Stomach (tissue), 4 donors: Measurements from ENCODE around the gene GPR183.

Experiments
- CTCF ChIP-seq, 7 experiments: fragments of 450-650 bp in 4 of 7; fragments of 200-600 bp in 3 of 7; sonication (generic) in 3 of 7; IDR thresholded peaks; one replicate each; pipeline ENCODE4 v1.5.1; 2016 to 2019; ENCODE audit warnings: antibody characterized with exemption in 7 of 7, control low read depth in 2 of 7, mild to moderate bottlenecking in 1 of 7
- EP300 ChIP-seq: sonication (generic); formaldehyde crosslinking; IDR thresholded peaks from one replicate; pipeline ENCODE4 v1.6.1; 2017; ENCODE audit warnings: antibody characterized with exemption
- POLR2A ChIP-seq, 4 donors: fragments of 450-650 bp; IDR thresholded peaks; one replicate each; pipeline ENCODE4 v1.6.1; 2016; ENCODE audit warnings: antibody characterized with exemption in 4 of 4, control low read depth in 2 of 4, mild to moderate bottlenecking in 1 of 4, moderate library complexity in 1 of 4
- POLR2AphosphoS5 ChIP-seq, 3 donors: sonication (generic); formaldehyde crosslinking; IDR thresholded peaks; one replicate each; pipeline ENCODE4 v1.6.1; 2016; ENCODE audit warnings: antibody characterized with exemption in 3 of 3

- TF ChIP-seq CTCF (IDR thresholded peaks at IDR 0.05) (no peak), POLR2A (IDR thresholded peaks at IDR 0.05) (no peak), EP300 (no peak), POLR2AphosphoS5 (IDR thresholded peaks at IDR 0.05) (no peak)
These were observed 24.7 kb downstream of the GPR183 start for GRCh38 chr13:99282264-99283231.
